Panc1 (cell line): ENCODE data around the gene CRTC1. TPM values are rescaled to one million over a fixed set of nuclear protein-coding genes. Genes with fewer than 3 reads are reported as not detected.

Experiments
- ATAC-seq: fragments of 200-7000 bp; cut with Tn5 transposase; 2 replicates; pipeline ENCODE4 v1.9.1; 2020; ENCODE audit warnings: mild to moderate bottlenecking, moderate library complexity
- BruUV-seq: library from RNA; stranded (reverse); fragments of 400-500 nt; replicated peaks from 2 replicates; lab custom pipeline; 2021; lab: Mats Ljungman, UMichigan
- CTCF ChIA-PET: fragments of 300-600 bp; sonication (Branson Sonifier 250); formaldehyde crosslinking; loops from one replicate; lab custom pipeline; 2022; ENCODE audit warnings: antibody characterized with exemption; lab: Charles Lee
- POLR2A ChIA-PET: fragments of 300-600 bp; sonication (Branson Sonifier 250); formaldehyde crosslinking; loops from one replicate; lab custom pipeline; 2022; ENCODE audit warnings: antibody characterized with exemption; lab: Charles Lee
- DNase-seq: peaks from one replicate; pipeline ENCODE4 v3.0.0-alpha.2; 2010; ENCODE audit warnings: low read depth, low spot score
- H3K27ac ChIP-seq: 2 replicates; pipeline ENCODE4 v1.5.1; 2011; ENCODE audit warnings: mild to moderate bottlenecking, low read length, inconsistent platforms
- H3K27me3 ChIP-seq: fragments of 200-500 bp; sonication (Bioruptor generic); 2 replicates; pipeline ENCODE4 v1.6.0; 2014; ENCODE audit warnings: low read length, inconsistent platforms; ENCODE audit not compliant: control insufficient read depth, insufficient read depth
- H3K36me3 ChIP-seq: fragments of 200-500 bp; sonication (Bioruptor generic); 2 replicates; pipeline ENCODE4 v1.5.1; 2014; ENCODE audit warnings: inconsistent platforms, mild to moderate bottlenecking, low read length, moderate library complexity; ENCODE audit not compliant: control insufficient read depth, insufficient read depth
- H3K4me1 ChIP-seq: 2 replicates; pipeline ENCODE4 v1.5.1; 2011; ENCODE audit warnings: inconsistent platforms, mild to moderate bottlenecking, low read length, moderate library complexity; ENCODE audit not compliant: control insufficient read depth, insufficient read depth
- H3K4me3 ChIP-seq, 2 experiments: 2 replicates each; pipeline ENCODE4 v1.5.1; 2011 to 2012; ENCODE audit warnings: low read depth in 2 of 2, low read length in 2 of 2, mild to moderate bottlenecking in 2 of 2, inconsistent platforms in 1 of 2, moderate library complexity in 1 of 2
- H3K9me3 ChIP-seq: fragments of 200-500 bp; sonication (Bioruptor generic); 2 replicates; pipeline ENCODE4 v1.5.1; 2014; ENCODE audit warnings: low read depth, mild to moderate bottlenecking, inconsistent platforms, low read length, moderate library complexity; ENCODE audit not compliant: control insufficient read depth, insufficient read depth
- POLR2AphosphoS5 ChIP-seq: IDR thresholded peaks from 2 replicates; pipeline ENCODE4 v1.6.1; 2012; ENCODE audit warnings: mild to moderate bottlenecking, low read depth, low read length, moderate library complexity
- SIN3A ChIP-seq: IDR thresholded peaks from 2 replicates; pipeline ENCODE4 v1.6.1; 2012; ENCODE audit warnings: low read depth, mild to moderate bottlenecking, low read length, moderate library complexity, borderline replicate concordance; ENCODE audit not compliant: insufficient read depth
- TCF7L2 ChIP-seq: IDR thresholded peaks from 2 replicates; pipeline ENCODE4 v1.6.1; 2011; ENCODE audit warnings: mild to moderate bottlenecking, low read depth, low read length, inconsistent platforms
- in situ Hi-C: cut with HindIII; loops from 2 replicates; pipeline ENCODE4 v1.10.0; 2016; ENCODE audit warnings: low sequenced_read_pairs, low pct_unique_long_range_greater_than_20kb
- intact Hi-C: fragments of 100-400 bp; cut with micrococcal nuclease; formaldehyde crosslinking; loops from one replicate; pipeline ENCODE4 v1.10.0; 2022; ENCODE audit not compliant: unreplicated experiment
- total RNA-seq: library from RNA; stranded (reverse); gene quantifications from one replicate; pipeline ENCODE4 v1.2.1, GENCODE V29; 2021; ENCODE audit not compliant: unreplicated experiment
- TF ChIP-seq, protein P1 (sequence below), 2 experiments: IDR thresholded peaks; 2 replicates each; pipeline ENCODE4 v1.6.1; 2011 to 2012; ENCODE audit warnings: low read depth in 2 of 2, control low read depth in 1 of 2, low read length in 1 of 2, mild to moderate bottlenecking in 1 of 2, moderate library complexity in 1 of 2; ENCODE audit not compliant: insufficient read depth in 1 of 2
- TF ChIP-seq, protein P2 (sequence below): fragments of 450-650 bp; IDR thresholded peaks from 2 replicates; pipeline ENCODE4 v1.5.1; 2017; ENCODE audit warnings: mild to moderate bottlenecking

The CRTC1 gene
- total RNA-seq, 1 experiment from 2014 or later = 18.2 TPM

DNA sequence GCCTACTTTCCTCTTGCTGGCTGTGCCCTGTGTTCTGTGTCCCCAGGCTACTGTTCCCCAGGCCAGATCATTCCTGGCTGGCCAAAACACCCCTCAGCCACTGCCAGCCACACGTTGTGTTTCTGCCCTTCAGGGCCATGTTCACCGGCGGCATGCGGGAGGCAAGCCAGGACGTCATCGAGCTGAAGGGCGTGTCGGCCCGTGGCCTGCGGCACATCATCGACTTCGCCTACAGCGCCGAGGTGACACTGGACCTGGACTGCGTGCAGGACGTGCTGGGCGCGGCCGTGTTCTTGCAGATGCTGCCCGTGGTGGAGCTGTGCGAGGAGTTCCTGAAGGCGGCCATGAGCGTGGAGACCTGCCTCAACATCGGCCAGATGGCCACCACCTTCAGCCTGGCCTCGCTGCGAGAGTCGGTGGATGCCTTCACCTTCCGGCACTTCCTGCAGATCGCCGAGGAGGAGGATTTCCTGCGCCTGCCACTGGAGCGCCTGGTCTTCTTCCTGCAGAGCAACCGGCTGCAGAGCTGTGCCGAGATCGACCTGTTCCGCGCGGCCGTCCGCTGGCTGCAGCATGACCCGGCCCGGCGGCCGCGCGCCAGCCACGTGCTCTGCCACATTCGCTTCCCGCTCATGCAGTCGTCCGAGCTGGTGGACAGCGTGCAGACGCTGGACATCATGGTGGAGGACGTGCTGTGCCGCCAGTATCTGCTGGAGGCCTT is 15.8 kb upstream of the CRTC1 start:
- no peak overlapping the region for H3K27ac ChIP-seq
- TF ChIP-seq, protein P1, sequence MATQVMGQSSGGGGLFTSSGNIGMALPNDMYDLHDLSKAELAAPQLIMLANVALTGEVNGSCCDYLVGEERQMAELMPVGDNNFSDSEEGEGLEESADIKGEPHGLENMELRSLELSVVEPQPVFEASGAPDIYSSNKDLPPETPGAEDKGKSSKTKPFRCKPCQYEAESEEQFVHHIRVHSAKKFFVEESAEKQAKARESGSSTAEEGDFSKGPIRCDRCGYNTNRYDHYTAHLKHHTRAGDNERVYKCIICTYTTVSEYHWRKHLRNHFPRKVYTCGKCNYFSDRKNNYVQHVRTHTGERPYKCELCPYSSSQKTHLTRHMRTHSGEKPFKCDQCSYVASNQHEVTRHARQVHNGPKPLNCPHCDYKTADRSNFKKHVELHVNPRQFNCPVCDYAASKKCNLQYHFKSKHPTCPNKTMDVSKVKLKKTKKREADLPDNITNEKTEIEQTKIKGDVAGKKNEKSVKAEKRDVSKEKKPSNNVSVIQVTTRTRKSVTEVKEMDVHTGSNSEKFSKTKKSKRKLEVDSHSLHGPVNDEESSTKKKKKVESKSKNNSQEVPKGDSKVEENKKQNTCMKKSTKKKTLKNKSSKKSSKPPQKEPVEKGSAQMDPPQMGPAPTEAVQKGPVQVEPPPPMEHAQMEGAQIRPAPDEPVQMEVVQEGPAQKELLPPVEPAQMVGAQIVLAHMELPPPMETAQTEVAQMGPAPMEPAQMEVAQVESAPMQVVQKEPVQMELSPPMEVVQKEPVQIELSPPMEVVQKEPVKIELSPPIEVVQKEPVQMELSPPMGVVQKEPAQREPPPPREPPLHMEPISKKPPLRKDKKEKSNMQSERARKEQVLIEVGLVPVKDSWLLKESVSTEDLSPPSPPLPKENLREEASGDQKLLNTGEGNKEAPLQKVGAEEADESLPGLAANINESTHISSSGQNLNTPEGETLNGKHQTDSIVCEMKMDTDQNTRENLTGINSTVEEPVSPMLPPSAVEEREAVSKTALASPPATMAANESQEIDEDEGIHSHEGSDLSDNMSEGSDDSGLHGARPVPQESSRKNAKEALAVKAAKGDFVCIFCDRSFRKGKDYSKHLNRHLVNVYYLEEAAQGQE (IDR thresholded peaks at IDR 0.05; ENCODE audit: insufficient read depth in 1 of 2, low read depth in 2 of 2, low read length in 1 of 2) = no peak
- TF ChIP-seq TCF7L2 (no peak), POLR2AphosphoS5 (no peak), SIN3A (no peak)
- TF ChIP-seq, protein P2, sequence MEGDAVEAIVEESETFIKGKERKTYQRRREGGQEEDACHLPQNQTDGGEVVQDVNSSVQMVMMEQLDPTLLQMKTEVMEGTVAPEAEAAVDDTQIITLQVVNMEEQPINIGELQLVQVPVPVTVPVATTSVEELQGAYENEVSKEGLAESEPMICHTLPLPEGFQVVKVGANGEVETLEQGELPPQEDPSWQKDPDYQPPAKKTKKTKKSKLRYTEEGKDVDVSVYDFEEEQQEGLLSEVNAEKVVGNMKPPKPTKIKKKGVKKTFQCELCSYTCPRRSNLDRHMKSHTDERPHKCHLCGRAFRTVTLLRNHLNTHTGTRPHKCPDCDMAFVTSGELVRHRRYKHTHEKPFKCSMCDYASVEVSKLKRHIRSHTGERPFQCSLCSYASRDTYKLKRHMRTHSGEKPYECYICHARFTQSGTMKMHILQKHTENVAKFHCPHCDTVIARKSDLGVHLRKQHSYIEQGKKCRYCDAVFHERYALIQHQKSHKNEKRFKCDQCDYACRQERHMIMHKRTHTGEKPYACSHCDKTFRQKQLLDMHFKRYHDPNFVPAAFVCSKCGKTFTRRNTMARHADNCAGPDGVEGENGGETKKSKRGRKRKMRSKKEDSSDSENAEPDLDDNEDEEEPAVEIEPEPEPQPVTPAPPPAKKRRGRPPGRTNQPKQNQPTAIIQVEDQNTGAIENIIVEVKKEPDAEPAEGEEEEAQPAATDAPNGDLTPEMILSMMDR = no peak
- DNase-seq (no peak), ATAC-seq (no peak)
- H3K9me3 ChIP-seq = no peaks in the 10 kb centered on the region
- CTCF ChIA-PET = no interaction called here
- no peaks in the 10 kb centered on the region for H3K27me3 ChIP-seq
- no peaks in the 10 kb centered on the region for H3K4me1 ChIP-seq
- intact Hi-C loops = no loop called here
- in situ Hi-C loops = no loop called here
- no TSS peak for BruUV-seq
- no peak overlapping the region for H3K4me3 ChIP-seq
- no peaks in the 10 kb centered on the region for H3K36me3 ChIP-seq
- POLR2A ChIA-PET = no interaction called here

DNA sequence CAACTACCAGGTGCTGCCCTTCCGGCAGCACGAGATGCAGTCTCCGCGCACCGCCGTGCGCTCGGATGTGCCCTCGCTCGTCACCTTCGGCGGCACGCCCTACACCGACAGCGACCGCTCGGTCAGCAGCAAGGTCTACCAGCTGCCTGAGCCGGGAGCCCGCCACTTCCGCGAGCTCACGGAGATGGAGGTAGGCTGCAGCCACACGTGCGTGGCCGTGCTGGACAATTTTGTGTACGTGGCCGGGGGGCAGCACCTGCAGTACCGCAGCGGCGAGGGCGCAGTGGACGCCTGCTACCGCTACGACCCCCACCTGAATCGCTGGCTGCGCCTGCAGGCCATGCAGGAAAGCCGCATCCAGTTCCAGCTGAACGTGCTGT is 15.2 kb upstream of the CRTC1 start:
- intact Hi-C loops = no loop called here
- Histone ChIP-seq H3K27ac (no peak overlapping the region), H3K4me3 (no peak overlapping the region), H3K9me3 (no peaks in the 10 kb centered on the region), H3K27me3 (no peaks in the 10 kb centered on the region), H3K4me1 (no peaks in the 10 kb centered on the region), H3K36me3 (no peaks in the 10 kb centered on the region)
- no TSS peak for BruUV-seq
- DNase-seq = no peak
- ChIA-PET POLR2A (no interaction called here), CTCF (no interaction called here)
- ATAC-seq = no peak
- in situ Hi-C loops = no loop called here
- TF ChIP-seq TCF7L2 (no peak), POLR2AphosphoS5 (no peak)
